ENCODE results near the gene KBTBD13.

DNA sequence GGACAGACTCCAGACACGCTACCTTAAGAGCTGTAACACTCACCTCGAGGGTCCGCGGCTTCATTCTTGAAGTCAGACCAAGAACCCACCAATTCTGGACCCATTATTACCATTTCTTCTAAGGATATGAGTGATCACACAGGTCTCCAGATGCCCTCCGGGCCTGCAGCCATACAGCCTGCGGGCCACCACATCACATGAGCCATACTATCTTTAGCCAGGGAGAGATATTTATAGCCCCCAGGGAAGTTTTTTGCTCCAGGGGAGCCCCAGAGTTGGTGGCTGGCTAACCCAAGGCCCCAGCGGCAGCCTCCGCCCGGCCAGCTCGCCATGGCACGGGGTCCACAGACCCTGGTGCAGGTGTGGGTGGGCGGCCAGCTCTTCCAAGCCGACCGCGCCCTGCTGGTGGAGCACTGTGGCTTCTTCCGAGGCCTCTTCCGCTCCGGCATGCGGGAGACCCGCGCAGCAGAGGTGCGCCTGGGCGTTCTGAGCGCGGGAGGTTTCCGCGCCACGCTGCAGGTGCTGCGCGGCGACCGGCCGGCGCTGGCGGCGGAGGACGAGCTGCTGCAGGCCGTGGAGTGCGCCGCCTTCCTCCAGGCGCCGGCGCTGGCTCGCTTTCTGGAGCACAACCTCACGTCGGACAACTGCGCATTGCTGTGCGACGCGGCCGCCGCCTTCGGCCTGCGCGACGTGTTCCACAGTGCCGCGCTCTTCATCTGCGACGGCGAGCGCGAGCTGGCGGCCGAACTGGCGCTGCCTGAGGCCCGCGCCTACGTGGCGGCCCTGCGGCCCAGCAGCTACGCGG is at the start of gene KBTBD13:
- TF ChIP-seq, protein P1, sequence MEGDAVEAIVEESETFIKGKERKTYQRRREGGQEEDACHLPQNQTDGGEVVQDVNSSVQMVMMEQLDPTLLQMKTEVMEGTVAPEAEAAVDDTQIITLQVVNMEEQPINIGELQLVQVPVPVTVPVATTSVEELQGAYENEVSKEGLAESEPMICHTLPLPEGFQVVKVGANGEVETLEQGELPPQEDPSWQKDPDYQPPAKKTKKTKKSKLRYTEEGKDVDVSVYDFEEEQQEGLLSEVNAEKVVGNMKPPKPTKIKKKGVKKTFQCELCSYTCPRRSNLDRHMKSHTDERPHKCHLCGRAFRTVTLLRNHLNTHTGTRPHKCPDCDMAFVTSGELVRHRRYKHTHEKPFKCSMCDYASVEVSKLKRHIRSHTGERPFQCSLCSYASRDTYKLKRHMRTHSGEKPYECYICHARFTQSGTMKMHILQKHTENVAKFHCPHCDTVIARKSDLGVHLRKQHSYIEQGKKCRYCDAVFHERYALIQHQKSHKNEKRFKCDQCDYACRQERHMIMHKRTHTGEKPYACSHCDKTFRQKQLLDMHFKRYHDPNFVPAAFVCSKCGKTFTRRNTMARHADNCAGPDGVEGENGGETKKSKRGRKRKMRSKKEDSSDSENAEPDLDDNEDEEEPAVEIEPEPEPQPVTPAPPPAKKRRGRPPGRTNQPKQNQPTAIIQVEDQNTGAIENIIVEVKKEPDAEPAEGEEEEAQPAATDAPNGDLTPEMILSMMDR (conservative IDR thresholded peaks at IDR 0.05; ENCODE audit: low read length), result no peak
- no peak for TF ChIP-seq EZH2phosphoT487 (IDR thresholded peaks at IDR 0.05; ENCODE audit: borderline replicate concordance)
